Retinal pigment epithelial cell (primary cell): ENCODE data around the gene EVI2A.
"Not testable (repeated sequence)": the region's sequence is repeated elsewhere in the genome, so short reads cannot be mapped to it uniquely, and the experiment has no call there.

Source experiments
- DNase-seq: peaks from one replicate; pipeline ENCODE4 v3.0.0-alpha.2; 2010; ENCODE audit warnings: low read depth
- H3K4me3 ChIP-seq: 2 replicates; pipeline ENCODE4 v1.5.1; 2011; ENCODE audit warnings: mild to moderate bottlenecking, low read length, control low read depth, moderate library complexity
- TF ChIP-seq, protein P1 (sequence below): conservative IDR thresholded peaks from 2 replicates; pipeline ENCODE4 v1.5.1; 2011; ENCODE audit warnings: low read depth, low read length, control low read depth, inconsistent platforms

The EVI2A gene

DNA sequence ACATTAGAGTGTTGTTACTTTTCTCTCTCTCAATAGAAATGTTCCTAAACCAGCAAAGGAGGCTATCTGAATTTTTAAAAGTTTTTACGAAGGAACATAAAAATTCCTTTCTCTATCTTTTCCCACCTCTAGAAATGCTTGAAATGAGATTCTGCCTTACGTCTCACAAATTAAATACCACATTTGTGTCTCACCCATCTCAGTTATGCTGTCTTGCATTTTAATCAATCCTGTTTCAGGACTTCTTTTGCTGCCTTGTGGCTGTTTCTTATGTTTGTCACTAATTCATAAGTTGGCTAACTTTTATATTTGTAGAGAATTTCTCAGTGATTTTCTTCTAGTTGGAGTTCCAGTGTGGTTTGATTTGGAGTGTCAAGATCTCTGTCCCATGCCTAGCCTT is 27.8 kb downstream of the EVI2A start:
- DNase-seq: no peak
- H3K4me3 ChIP-seq: no peak overlapping the region
- TF ChIP-seq, protein P1, sequence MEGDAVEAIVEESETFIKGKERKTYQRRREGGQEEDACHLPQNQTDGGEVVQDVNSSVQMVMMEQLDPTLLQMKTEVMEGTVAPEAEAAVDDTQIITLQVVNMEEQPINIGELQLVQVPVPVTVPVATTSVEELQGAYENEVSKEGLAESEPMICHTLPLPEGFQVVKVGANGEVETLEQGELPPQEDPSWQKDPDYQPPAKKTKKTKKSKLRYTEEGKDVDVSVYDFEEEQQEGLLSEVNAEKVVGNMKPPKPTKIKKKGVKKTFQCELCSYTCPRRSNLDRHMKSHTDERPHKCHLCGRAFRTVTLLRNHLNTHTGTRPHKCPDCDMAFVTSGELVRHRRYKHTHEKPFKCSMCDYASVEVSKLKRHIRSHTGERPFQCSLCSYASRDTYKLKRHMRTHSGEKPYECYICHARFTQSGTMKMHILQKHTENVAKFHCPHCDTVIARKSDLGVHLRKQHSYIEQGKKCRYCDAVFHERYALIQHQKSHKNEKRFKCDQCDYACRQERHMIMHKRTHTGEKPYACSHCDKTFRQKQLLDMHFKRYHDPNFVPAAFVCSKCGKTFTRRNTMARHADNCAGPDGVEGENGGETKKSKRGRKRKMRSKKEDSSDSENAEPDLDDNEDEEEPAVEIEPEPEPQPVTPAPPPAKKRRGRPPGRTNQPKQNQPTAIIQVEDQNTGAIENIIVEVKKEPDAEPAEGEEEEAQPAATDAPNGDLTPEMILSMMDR: no peak

DNA sequence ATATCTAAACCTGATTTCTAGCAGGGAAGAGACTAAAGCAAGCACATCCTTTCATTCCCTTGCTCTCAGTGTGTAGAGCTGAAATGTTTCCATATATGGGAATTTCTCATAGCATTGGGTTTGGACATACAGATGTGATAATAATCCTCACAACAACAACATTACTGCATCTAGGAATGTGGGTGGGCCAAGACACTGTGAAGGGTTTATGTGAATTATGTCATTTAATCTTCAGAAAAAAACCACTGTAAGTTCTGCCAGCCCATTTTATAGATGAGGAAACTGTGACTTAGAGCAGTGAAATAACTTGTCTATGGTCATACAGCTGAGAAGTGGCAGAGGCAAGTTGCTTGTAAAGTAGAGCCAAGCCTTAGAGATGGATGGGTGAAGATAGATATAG is 29.6 kb downstream of the EVI2A start:
- TF ChIP-seq, protein P1: no peak
- DNase-seq: no peak
- H3K4me3 ChIP-seq: no peak overlapping the region

DNA sequence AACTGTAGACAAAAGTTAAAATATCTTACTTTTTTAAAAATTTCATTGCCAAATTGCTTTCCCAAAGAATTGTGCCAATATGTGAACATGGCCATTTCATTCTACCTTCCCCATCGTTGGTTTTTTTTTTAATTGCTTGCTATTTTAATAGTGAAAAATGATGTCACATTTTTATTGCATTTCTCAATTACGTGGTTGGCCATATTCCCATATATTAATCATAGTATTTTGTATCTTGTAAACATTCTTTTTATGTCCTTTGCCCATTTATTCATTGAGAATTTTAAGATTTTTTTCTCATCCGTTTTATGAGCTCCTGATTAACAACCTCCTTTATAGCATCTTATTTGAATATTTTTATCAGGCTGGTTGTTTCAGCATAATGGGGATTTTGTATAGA is 31.6 kb downstream of the EVI2A start:
- TF ChIP-seq, protein P1: no peak
- no peak overlapping the region for H3K4me3 ChIP-seq
- no peak for DNase-seq

DNA sequence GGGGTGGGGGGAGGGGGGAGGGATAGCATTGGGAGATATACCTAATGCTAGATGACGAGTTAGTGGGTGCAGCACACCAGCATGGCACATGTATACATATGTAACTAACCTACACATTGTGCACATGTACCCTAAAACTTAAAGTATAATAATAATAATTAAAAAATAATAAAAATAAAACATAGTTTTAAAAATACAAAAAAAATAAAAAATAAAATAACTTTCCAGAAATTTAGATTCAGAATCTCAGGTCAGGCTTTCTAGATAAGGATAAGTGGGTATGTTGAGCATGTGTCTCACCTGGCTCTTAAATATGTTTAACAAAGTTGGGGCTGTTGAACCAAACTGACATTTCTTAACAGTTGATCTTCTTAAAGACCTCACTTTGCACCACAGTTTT is 33.5 kb downstream of the EVI2A start:
- not testable (repeated sequence) for DNase-seq, H3K4me3 ChIP-seq

DNA sequence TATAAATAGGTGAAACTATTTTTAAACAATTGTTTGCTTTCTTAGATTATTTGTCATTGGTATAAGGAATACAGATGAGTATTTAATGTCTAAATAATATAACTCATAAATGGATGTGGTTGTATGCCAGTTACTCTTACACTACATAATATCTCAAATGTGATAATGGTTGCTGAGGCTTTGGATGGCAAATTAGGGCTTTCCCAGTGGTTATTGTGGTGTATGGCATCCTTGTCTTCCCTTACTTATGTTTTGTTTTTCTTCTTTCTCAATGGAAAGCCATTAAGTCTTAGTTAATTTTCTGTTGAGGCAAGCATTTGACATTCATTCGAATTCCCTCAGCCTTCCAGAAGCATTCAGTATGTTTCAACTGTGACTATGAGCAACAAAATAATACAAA is 34.8 kb downstream of the EVI2A start:
- DNase-seq: no peak
- TF ChIP-seq, protein P1: no peak
- H3K4me3 ChIP-seq: no peak overlapping the region

DNA sequence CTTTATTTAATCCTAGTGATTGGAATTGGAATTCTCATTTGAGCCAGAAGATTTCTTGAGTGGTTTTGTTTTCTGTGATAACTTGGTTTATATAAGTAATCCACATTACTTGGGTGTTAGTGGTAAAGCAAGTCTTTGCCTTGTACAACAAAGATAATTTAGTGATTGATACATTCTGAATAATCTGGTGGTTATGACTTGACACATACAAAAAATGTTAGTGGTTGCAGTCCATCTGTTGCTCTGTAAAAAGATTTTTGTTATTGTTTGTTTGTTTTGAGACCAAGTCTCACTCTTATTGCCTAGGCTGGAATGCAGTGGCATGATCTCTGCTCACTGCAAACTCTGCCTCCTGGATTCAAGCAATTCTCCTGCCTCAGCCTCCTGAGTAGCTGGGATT is 37.6 kb downstream of the EVI2A start:
- DNase-seq: no peak
- H3K4me3 ChIP-seq: no peak overlapping the region

DNA sequence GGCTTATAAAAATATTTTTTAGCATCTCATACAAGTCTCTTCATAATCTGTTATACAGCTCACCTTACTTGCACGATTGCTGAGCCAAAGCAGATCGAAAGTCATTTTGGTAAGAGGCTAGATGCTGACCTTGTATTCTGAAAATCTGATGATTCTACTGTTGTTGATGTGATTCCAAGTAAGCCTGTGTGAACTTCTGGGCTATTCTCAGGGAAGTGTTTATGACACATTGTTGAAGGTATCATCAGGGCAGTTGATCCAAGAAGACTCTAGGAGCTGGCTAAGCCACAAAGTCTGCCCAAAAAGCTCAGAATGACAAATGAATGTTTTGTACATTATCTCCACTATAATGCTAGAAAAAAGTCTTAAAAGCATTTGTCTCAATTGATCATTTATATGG is 40.4 kb downstream of the EVI2A start:
- TF ChIP-seq, protein P1: no peak
- no peak for DNase-seq
- no peak overlapping the region for H3K4me3 ChIP-seq

More for the DNA sequence above, 37.6 kb downstream of the EVI2A start:
- TF ChIP-seq, protein P1: no peak

DNA sequence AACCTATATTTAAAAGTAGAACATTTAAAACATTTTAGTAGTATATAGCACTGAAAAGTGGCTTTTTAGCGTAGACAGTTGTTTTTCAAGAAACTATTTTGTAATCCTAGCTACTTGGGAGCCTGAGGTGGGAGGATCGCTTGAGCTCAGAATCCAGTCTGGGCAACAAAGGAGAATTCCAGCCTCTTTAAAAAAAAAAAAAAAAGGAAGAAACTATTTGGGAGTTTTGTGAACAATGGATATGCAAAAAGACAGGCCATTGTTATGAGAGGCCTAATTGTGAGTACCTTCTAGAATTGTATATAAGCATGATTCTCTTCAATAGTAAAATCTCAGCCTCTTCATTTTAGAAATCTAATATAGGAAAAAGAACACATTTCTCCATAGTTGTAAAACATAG is 42.0 kb downstream of the EVI2A start:
- H3K4me3 ChIP-seq: no peak overlapping the region
- no peak for DNase-seq
- TF ChIP-seq, protein P1: no peak
